NK-92 treated with Interleukin-12 subunit alpha and Interleukin-12 subunit beta, amount 100 ng/mL, for 24 hours (cell line): ENCODE data around the gene KRTAP10-2.
"Not testable (repeated sequence)": the region's sequence is repeated elsewhere in the genome, so short reads cannot be mapped to it uniquely, and the experiment has no call there.

Experiments
- DNase-seq: peaks from one replicate; lab custom pipeline; 2025; lab: John Stamatoyannopoulos, UW

KRTAP10-2 gene

DNA sequence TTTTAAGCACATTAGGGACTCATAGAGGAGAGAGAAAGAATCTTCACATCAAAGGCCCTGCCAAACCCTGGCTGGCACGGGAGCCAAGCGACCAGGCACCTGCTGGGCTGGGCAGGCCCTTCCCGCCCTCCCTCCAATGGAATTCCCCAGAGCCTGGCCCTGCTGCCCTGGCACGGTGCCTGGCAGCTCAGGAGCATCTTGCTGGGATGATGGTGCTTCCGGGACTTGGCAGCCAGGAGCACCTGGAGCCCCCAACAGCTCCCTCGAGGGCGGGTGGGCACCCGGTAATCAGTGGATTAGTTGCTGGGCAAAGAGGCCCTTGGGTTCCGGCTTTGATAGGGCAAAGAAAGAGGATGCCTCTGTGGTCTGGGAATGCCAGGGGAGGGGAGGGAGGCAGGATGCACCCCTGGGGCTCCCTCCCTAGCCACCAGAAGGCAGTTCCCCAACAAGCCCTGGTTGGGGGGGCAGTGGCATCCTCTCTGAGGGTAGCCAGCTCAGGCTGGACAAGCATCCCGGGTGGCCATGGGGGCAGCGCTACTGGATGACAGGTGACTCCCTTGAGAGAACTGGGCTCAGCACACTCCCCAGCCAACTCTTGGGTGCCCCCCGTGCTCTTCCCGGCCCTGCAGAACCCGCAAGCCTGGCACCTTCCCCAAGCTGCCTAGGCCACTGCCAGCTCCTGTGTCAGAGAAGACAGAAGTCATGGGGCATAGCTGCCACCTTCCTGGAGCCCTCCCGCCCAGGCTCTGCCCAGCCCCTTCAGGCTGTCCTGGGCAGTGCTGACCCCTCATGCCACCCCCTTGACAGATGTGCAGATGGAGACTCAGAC is 37.7 kb downstream of the KRTAP10-2 start:
- DNase-seq: no peak

DNA sequence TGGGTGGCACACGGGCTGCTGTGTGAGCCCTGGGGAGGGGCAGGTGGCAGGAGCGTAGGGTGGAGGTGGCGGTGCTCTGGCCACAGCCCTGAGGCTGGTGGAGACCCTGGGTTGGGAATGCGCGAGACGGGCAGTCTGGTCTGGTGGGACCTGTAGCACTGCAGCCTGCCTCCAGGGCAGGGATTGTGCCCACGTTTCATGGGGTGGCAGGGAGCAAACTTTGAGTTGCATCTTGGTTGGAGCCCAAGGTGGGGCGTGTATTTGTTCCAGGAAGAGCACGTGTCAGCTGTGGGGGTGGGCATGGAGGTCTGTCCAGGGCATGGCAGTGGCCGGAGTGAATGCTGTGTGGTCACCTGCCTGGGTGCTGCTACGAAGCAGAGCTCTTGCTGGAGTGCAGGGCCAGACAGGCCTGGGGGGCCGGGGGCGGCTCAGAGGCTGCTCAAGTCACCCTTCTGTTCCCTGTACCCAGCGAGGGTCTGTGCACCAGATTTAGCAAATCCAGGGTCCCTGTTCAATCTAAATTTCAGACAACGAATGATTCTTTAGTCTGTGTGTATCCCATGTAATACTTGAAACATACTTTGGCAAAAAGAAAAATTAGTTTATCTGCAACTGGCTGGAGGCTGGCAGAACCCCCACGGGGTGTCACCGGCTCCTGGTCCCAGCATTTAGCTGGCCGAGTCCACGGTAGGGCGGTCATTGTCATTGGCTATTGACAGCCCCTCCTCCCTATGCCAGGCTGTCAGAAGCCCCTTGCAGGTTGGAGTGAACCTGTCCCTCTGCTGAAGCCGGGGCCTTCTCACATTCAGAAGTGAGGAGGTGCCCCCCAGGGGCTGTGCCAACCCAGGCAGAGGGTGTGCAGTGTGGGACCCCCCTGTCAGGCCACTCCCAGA is 38.6 kb downstream of the KRTAP10-2 start:
- no peak for DNase-seq

- no peak for DNase-seq
Observed at GRCh38 chr21:44511938-44512275, 39.4 kb downstream of the KRTAP10-2 start.

GRCh38 chr21:44511219-44511937 is 39.9 kb downstream of the KRTAP10-2 start:
- no peak for DNase-seq

GRCh38 chr21:44510508-44511218 is 40.6 kb downstream of the KRTAP10-2 start:
- DNase-seq: peak; percentile 19

DNA sequence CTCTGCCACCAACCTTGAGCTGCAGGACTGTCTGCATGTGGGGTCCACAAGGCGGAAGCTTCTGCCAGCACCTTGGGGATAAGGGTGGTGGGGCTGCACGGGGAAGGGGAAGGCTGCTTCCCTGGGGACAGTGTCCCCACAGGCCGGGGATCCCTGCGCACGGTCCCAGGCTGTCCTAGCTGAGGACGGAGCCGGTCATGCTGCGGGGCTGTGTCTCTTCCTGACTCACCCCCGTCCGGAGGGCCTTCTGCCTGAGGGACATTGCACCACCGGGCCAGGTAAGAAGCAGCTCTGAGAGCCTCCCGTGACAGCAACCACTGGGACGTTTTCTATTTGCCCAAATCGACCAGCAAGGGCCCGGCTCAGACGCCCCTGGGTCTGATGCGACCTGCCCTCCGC is 41.2 kb downstream of the KRTAP10-2 start:
- no peak for DNase-seq

DNA sequence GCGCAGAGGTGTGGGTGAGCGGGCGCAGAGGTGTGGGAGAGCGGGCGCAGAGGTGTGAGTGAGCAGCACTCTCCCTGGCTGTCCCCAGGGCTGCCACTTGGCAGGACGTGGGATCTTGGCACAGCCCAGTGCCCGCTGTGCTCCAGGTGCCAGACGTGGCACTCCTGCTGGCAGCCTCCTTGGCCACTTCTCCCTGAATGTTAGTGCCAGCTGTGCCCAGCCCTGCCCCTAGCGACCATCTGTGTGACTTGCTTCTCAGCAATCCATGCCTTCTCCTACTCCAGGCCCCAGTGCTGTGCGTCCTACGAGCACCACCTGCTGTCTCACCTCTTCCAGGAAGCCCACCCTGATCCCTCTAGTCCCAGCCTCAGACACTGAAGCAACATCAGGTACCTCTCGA is 41.8 kb downstream of the KRTAP10-2 start:
- no peak for DNase-seq

- no peak for DNase-seq
Observed at GRCh38 chr21:44508711-44509445, 42.4 kb downstream of the KRTAP10-2 start.

- no peak for DNase-seq
Observed at GRCh38 chr21:44508426-44508710, 42.9 kb downstream of the KRTAP10-2 start.

DNA sequence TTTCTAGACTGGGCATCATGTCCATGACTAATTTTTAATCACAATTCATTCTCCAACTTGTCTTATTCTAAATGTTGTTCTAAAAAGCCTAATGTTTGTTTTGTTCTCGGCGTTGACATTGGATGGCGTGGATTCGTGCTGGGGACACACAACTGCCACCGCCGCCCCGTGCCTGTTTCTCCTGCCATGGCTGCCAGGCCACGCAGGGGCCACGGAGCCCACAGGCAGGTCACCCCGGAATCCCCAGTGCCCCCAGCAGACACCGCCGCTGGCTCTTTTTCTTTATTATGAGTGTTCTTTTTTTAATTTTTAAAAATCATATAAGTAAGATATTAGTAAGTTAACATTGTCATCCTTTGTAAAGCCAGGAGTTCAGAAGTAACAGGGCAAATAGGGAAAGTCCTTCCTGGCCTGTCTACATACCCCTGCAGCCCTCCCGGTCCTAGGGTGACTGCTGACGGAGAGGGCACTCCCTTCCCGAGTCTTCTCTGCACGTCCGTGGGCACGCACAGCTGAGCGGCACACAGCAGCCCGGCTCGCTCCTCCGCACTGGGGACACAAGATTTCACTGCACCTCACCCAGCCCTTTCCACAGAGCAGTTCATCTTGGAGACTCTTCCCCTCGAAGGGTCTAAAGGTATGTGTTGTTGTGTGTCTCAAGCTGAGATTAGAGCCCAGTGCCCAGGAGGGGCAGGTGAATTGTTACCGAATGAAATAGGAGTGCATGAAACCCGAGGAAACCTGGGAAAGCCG is 43.5 kb downstream of the KRTAP10-2 start:
- no peak for DNase-seq

DNA sequence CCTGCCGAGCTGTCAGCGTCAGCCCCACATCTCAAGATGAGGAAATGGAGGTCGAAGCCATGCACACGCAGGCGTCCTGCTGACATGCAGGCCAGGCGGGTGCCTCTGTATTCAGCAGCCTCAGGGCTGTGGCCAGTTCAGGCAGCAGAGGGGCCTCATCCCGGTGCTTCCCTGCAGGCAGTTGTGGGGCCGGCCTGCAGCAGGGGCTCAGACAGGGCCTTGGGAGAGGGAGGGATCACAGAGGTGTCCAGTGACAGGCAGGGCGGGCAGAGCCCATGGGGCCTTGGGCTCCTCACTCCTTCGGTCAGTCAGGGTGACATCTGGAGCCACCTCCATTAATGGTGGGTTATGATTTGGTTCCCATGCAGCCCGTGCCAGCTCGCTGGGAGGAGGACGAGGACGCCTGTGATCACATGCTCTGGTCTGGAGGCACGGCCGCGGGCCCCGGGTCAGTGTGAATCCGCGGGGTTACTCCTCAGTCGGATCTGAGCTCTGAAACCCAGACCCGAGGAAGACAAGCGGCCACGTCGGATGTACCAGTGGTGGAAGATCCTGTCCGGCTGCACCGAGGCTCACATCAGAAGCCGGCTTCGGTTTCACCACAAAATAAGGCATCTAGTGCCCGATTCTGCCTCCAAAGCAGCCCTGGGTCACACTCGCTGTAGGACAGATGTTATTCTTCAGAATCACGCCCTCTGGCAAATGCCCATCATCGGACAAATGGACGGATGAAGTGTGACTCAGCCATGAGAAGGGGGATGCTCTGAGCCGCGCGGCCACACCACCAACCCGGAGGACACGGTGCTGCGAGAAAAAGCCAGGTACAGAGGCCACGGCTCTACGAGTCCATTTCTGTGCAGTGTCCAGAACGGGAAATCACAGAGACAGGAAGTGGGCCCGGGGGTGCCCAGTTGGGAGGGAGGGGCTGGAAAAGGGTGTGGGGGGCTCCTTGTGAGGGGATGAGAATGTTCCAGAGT is 44.7 kb downstream of the KRTAP10-2 start:
- no peak for DNase-seq

- no peak for DNase-seq
Observed at GRCh38 chr21:44505673-44506278, 45.5 kb downstream of the KRTAP10-2 start.

DNA sequence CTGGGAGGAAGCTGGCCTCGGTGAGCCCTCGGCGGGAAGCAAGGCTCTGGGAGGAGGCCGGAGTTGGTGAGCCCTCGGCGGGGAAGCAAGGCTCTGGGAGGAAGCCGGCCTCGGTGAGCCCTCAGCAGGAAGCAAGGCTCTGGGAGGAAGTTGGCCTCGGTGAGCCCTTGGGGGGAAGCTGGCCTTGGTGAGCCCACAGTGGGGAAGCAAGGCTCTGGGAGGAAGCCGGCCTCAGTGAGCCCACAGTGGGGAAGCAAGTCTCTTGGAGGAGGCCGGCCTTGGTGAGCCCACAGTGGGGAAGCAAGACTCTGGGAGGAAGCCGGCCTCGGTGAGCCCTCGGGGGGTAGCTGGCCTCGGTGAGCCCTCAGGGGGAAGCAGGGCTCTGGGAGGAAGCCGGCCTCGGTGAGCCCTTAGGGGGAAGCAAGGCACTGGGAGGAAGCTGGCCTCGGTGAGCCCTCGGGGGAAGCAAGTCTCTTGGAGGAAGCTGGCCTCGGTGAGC is 47.4 kb downstream of the KRTAP10-2 start:
- DNase-seq: no peak

DNA sequence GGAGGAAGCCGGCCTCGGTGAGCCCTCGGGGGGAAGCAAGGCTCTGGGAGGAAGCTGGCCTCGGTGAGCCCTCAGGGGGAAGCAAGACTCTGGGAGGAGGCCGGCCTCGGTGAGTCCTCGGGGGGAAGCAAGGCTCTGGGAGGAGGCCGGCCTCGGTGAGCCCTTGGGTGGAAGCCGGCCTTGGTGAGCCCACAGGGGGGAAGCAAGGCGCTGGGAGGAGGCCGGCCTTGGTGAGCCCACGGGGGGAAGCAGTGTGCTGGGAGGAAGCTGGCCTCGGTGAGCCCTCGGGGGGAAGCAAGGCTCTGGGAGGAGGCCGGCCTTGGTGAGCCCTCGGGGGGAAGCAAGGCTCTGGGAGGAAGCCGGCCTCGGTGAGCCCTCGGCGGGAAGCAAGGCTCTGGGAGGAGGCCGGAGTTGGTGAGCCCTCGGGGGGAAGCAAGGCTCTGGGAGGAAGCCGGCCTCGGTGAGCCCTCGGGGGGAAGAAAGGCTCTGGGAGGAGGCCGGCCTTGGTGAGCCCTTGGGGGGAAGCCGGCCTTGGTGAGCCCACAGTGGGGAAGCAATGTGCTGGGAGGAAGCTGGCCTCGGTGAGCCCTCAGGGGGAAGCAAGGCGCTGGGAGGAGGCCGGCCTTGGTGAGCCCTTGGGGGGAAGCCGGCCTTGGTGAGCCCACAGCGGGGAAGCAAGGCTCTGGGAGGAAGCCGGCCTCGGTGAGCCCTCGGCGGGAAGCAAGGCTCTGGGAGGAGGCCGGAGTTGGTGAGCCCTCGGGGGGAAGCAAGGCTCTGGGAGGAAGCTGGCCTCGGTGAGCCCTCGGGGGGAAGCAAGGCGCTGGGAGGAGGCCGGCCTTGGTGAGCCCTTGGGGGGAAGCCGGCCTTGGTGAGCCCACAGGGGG is 48.1 kb downstream of the KRTAP10-2 start:
- not testable (repeated sequence) for DNase-seq

DNA sequence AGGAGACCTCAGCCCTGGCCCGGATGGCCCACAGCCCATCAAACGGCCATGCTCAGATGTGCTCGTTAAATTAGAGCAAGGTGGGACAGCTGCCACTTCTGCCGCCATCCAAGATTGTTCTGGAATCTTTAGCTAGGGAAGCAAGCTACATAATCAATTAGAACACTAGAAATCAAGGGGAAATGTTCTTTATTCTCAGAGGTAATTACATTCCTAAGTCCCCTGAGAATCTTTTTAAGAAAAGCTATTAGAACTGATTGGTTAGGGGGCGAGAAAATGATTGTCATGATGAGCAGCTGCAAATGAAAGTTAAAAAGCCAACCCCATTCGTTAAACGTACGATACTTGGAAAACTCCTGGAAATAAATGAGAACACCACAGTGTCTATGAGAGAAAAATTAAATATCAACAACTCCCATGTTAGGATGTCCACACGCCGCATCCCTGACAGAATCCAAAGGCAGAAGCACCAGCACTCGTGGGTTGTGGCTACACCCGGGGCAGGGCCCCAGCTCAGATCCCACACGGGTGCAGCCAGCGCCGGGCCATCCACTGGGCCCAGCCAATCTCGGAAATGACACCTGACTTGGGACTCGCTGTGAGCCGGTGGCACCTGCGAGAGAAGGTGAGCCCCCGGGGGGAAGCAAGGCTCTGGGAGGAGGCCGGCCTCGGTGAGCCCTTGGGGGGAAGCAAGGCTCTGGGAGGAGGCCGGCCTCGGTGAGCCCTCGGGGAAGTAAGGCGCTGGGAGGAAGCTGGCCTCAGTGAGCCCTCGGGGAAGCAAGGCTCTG is 48.9 kb downstream of the KRTAP10-2 start:
- no peak for DNase-seq
